GM12864 (cell line): Measurements from ENCODE around the gene MYBL2.

Experiments used
- DNase-seq: peaks from one replicate; pipeline ENCODE4 v3.0.0-alpha.2; 2011; ENCODE audit warnings: low read depth
- H3K4me3 ChIP-seq: 2 replicates; pipeline ENCODE4 v1.5.1; 2011; ENCODE audit warnings: mild to moderate bottlenecking, low read depth, low read length, control low read depth
- TF ChIP-seq, protein P1 (sequence below): IDR thresholded peaks from 2 replicates; pipeline ENCODE4 v1.5.1; 2011; ENCODE audit warnings: low read depth, mild to moderate bottlenecking, moderate library complexity, low read length, control low read depth, inconsistent platforms; ENCODE audit errors: missing control alignments

MYBL2 gene

DNA sequence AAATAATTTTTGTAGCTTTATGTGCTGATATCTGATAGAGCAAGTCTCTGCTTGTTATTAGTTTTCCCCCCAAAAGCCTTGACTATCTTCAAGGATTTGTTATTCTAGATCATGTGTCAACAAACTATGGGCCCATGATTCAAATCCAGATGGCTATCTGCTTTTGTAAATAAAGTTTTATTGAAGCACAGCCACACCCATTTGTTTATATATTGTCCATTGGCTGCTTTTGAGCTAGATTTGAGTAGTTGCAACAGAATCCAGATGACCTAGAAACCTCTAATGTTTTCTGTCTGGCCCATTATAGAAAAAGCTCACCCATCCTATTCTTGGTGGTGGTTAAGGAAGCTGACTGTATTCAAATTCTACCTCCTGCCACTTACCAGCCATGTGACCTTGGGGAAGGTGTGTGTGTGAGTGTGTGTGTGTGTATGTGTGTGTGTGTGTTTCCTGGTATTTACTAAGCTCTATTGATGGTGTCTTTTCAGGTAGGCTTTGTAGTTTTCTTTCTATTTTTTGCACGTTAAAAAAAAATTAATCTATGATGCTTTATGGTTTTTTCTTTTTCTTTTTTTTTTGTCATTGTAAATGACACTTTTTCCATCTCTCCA lies 61.2 kb downstream of the MYBL2 start:
- peak; percentile 78 for DNase-seq
- no peak overlapping the region for H3K4me3 ChIP-seq
- TF ChIP-seq, protein P1, sequence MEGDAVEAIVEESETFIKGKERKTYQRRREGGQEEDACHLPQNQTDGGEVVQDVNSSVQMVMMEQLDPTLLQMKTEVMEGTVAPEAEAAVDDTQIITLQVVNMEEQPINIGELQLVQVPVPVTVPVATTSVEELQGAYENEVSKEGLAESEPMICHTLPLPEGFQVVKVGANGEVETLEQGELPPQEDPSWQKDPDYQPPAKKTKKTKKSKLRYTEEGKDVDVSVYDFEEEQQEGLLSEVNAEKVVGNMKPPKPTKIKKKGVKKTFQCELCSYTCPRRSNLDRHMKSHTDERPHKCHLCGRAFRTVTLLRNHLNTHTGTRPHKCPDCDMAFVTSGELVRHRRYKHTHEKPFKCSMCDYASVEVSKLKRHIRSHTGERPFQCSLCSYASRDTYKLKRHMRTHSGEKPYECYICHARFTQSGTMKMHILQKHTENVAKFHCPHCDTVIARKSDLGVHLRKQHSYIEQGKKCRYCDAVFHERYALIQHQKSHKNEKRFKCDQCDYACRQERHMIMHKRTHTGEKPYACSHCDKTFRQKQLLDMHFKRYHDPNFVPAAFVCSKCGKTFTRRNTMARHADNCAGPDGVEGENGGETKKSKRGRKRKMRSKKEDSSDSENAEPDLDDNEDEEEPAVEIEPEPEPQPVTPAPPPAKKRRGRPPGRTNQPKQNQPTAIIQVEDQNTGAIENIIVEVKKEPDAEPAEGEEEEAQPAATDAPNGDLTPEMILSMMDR = no peak

DNA sequence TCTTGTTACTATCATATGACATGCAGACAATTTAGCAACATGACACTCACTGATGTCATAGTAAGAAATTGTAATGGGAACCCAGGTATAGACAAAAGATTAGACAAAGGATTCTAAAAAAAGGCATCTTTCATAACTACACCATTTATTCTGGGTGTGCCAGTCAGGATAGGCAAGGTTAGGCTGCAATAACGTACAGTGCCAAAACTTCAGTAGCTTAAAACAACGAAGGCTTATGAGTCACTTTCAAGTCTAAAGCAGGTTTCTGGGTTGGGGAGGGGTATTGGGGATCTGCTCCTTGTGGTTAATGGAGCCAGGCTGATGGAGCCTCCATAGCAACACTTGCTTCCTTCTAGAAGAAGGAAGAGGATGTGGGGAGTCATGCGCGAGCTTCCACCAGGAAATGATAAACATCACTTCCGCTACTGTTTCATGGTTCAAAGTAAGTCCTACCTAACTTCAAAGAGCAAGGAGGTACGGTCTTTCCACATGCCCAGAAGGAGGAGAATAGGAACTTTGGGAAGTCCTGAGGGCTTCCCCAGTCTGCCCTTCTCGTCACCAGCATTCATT lies 61.9 kb downstream of the MYBL2 start:
- no peak overlapping the region for H3K4me3 ChIP-seq
- TF ChIP-seq, protein P1 = no peak
- DNase-seq = no peak

DNA sequence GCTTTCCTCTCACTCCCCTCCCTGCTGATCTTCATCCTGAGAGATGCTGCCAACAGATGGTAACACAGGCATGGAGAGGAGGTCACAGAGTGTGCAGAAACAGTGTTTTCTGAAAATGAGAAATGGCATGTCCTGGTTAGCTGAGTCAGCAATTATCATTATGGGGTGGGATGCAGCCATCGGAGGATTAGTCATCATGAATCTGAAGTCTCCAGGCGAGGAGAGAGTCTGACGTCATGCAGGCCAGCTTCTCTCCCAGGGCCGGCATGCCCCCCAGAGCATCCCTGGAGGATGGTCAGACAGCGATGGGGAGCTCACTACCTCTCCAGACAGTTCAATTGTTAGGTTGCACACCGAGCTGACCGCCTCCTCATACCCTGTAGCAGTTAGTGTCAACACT lies 64.6 kb downstream of the MYBL2 start:
- no peak for DNase-seq
- H3K4me3 ChIP-seq = no peak overlapping the region
- TF ChIP-seq, protein P1 = no peak

DNA sequence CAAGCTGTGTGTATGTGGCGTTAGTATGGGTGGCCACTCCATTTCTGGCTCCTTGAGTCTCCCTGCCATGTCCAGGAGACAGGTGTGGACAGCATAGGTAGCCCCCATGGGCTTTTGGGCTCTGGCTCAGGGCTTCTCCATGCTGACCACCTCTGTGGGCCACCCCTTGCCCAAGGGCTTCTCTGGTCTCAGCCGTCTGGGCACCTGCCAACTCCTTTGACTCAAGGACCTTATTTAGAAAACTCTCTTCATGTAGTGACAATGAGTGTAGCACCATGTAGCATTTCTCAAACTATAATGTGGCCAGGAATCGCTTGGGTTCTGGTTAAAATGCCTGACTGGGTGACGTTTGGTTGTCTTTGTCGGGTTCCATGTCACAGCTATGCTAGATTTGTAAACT lies 65.0 kb downstream of the MYBL2 start:
- H3K4me3 ChIP-seq = no peak overlapping the region
- DNase-seq = no peak
- TF ChIP-seq, protein P1 = no peak

DNA sequence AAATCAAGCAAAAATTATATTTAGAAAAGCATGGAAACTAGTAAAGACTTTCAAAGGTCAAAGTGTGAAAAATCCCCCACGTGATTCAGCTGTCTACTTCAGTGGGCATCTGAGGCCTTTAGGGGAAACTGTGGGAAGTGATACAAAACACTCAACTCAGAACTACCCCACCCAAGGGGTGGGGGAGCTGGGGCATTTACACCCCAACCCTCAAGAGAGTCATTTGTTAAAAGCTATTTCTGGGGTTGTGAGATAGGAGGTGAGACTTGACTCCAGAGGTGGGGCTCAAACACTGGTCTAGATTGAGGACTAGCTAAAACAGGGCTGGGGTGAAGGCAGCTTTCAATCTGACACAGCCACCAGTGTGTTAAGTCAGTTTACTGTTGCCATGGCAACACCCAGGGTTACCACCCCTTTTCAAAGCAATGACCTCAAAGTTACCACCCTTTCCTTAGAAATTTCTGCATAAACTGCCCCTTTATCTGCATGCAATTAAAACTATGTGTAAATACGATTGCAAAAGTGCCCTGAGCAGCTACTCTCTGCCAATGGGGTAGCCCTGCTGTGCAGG lies 69.8 kb downstream of the MYBL2 start:
- H3K4me3 ChIP-seq = no peak overlapping the region
- peak; percentile 79 for DNase-seq
- TF ChIP-seq, protein P1 = no peak

DNA sequence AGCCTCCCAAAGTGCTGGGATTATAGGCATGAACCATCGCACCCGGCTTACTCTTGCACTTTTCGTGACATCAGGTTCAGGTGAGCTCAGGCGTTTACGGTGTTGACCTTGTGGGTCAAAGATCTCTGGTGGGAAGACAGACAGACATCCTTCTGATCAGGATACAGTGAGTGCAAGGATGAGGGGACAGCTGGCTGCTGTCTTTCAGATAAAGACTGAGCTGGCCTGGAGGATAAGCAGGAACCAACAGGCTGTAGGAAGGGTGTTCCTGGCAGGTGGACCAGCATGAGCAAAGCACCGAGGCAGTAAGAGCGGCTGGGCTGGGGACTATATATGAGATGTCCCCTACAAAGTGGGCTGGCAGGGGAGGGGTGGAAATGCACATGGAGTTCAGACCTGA lies 71.0 kb downstream of the MYBL2 start:
- TF ChIP-seq, protein P1 = no peak
- H3K4me3 ChIP-seq = no peak overlapping the region

DNA sequence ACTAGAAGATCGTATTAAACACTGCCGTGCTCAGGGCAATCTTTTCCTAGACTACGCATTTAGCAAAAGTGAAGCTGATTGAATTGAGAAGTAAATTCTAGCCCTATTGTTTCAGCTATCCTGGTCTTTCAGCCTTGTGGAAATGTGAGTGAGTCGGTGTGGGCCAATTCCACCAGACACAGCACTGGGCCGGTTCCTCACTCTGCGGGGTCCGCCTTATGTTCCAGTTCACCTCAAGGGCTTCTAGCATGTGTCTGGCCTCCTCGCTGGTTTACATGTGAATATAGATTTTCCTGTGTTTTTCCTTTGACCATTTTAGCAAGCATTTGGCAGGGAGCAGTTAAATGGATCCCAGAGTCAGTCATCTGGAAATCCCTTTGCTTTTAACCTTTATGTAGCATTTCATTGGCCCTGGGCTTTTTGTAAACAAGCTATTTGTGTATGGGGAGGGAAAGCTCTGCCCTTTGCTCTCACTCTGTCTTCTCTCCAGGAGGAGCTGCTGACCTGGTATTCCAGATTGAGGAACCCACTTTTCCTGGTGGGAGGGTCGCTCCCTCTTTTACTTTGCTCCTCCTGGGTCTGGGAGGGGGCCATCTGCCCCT lies 72.3 kb downstream of the MYBL2 start:
- DNase-seq = no peak
- TF ChIP-seq, protein P1 = no peak
- H3K4me3 ChIP-seq = no peak overlapping the region

More for the DNA sequence above, 71.0 kb downstream of the MYBL2 start:
- DNase-seq = no peak
